Motor neuron (in vitro differentiated cells): ENCODE measurements around the gene PTPRN. TPM values are rescaled to one million over a fixed set of nuclear protein-coding genes. Genes with fewer than 3 reads are reported as not detected.

ENCODE experiments used
- ATAC-seq, 8 experiments: fragments of 200-7000 bp; cut with Tn5 transposase; replicated peaks in 6 of 8; 2 replicates each; pipeline ENCODE4 v1.8.0; 2021; ENCODE audit warnings: mild to moderate bottlenecking in 8 of 8, moderate library complexity in 8 of 8
- H3K27ac ChIP-seq, 2 donors: fragments of 250-450 bp; sonication (Bioruptor Pico); 2 replicates each; pipeline ENCODE4 v1.9.0; 2021; ENCODE audit warnings: antibody characterized with exemption in 2 of 2, mild to moderate bottlenecking in 2 of 2, moderate library complexity in 1 of 2
- H3K4me1 ChIP-seq, 2 donors: fragments of 250-450 bp; sonication (Bioruptor Pico); replicated peaks in 1 of 2; 2 replicates each; pipeline ENCODE4 v1.6.1; 2021; ENCODE audit warnings: antibody characterized with exemption in 2 of 2, mild to moderate bottlenecking in 2 of 2, moderate library complexity in 1 of 2
- H3K4me3 ChIP-seq, 5 donors: fragments of 250-450 bp; sonication (Bioruptor Pico); 2 replicates each; pipeline ENCODE4 v1.9.0; 2021; ENCODE audit warnings: antibody characterized with exemption in 5 of 5, mild to moderate bottlenecking in 5 of 5, moderate library complexity in 4 of 5
- WGBS, 10 experiments: fragments of 450-650 bp; shearing (Covaris generic); methylation state at CpG; one replicate each; pipeline ENCODE4 v1.0.0; 2022; 5-methylcytosine and 5-hydroxymethylcytosine counted together
- in situ Hi-C, 9 experiments: fragments of 400-800 bp; cut with MboI; loops; one replicate each; pipeline ENCODE4 v1.15.0; 2021; ENCODE audit warnings: low sequenced_read_pairs in 9 of 9, low pct_unique_long_range_greater_than_20kb in 2 of 9; ENCODE audit not compliant: unreplicated experiment in 9 of 9
- total RNA-seq, 8 experiments: library from RNA; unstranded; fragments of 300-600 nt; gene quantifications; 2 replicates each; pipeline versions ENCODE4 v1.2.3 to v1.2.4, GENCODE V29; 2022

Gene PTPRN
- total RNA-seq, 8 experiments from 2014 or later, result 0.92 to 159 (median 15.3) TPM

- in situ Hi-C loops, result no loop called here
- no peak overlapping the region for H3K27ac ChIP-seq
- ATAC-seq, result no peak
- WGBS, 10 experiments, result 0 to 100% (median 80%) methylated on average over 1 to 2 of the region's 6 CpGs; no CpG with 5 or more reads in 7 of the 10 experiments
- H3K4me1 ChIP-seq, result peaks cover 2 to 15% of the 10 kb centered on the region in 2 donors
- no peak overlapping the region for H3K4me3 ChIP-seq
These were observed 9.8 kb downstream of the PTPRN start for GRCh38 chr2:219299372-219299760.

- in situ Hi-C loops, result no loop called here
- Histone ChIP-seq H3K4me1 (peaks cover 2 to 20% of the 10 kb centered on the region in 2 donors), H3K4me3 (no peak overlapping the region), H3K27ac (no peak overlapping the region)
- peak; percentile 52 to 71 (median 61) for ATAC-seq
- 0 to 100% (median 13%) methylated on average over 1 to 11 of the region's 15 CpGs; no CpG with 5 or more reads in 2 of the 10 experiments for WGBS, 10 experiments
These were observed 10.3 kb downstream of the PTPRN start for GRCh38 chr2:219298759-219299371.

- ATAC-seq, result no peak
- in situ Hi-C loops, result no loop called here
- H3K4me1 ChIP-seq, result peaks cover 2 to 20% of the 10 kb centered on the region in 2 donors
- no peak overlapping the region for H3K4me3 ChIP-seq
- no peak overlapping the region for H3K27ac ChIP-seq
- 10 to 100% (median 90%) methylated on average over 1 to 7 of the region's 14 CpGs; no CpG with 5 or more reads in 3 of the 10 experiments for WGBS, 10 experiments
These were observed 11.3 kb downstream of the PTPRN start for GRCh38 chr2:219297766-219298456.

DNA sequence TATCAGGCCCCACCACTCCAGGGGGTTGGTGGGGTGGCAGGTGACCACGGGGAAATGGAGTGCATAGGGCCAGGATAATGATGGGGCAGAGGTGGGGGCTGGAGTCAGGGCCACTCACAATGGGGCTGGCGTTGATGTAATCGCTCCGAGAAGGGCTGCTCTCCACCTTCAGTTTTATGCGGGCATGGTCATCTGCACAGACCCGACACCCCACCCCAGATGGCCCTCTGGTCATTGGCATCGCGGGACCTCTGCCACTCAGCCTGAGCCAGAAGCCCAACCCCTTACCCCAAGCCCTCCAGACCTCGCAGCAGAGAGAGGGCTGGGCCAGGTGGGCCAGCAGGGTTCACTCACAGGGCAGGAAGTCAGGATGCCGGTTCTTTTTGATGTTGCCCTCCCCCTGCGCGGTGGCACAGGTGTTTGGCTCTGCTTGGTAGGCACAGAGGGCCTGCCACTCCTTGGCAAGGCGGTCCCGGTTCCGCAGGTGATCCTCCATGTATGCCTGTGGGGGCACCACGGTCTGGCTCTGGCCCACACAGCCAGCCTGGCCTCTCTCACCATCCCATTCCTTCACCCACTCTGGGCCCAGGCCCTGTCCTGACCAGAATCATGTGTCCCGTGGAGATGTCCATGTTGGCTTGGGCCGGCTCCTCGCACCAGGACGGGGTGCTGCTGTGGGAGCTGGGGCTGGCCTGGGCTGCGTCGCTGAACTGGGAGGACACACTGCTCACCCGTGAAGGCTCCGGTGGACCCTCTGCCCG is 12.4 kb downstream of the PTPRN start:
- ATAC-seq, result no peak
- 20 to 100% (median 90%) methylated on average over 1 to 4 of the region's 25 CpGs; no CpG with 5 or more reads in 6 of the 10 experiments for WGBS, 10 experiments
- Histone ChIP-seq H3K27ac (no peak overlapping the region), H3K4me1 (peaks cover 2 to 20% of the 10 kb centered on the region in 2 donors), H3K4me3 (no peak overlapping the region)
- in situ Hi-C loops, result no loop called here

GRCh38 chr2:219296142-219296541 is 13.1 kb downstream of the PTPRN start:
- WGBS, 10 experiments, result 20 to 90% (median 79%) methylated on average over 1 to 3 of the region's 14 CpGs; no CpG with 5 or more reads in 7 of the 10 experiments
- in situ Hi-C loops, result no loop called here
- H3K4me1 ChIP-seq, result peaks cover 2 to 20% of the 10 kb centered on the region in 2 donors
- no peak for ATAC-seq
- H3K27ac ChIP-seq, result no peak overlapping the region
- H3K4me3 ChIP-seq, result no peak overlapping the region

GRCh38 chr2:219294356-219295351 is 14.5 kb downstream of the PTPRN start:
- in situ Hi-C loops, result no loop called here
- Histone ChIP-seq H3K4me1 (peaks cover 2 to 15% of the 10 kb centered on the region in 2 donors), H3K4me3 (peak overlapping the region; percentile 28 to 43 (median 37)), H3K27ac (no peak overlapping the region)
- WGBS, 10 experiments, result 20 to 77% (median 60%) methylated on average over 1 to 23 of the region's 67 CpGs; no CpG with 5 or more reads in 1 of the 10 experiments
- ATAC-seq, result peak; percentile 74 to 88 (median 83)

- 54 to 93% (median 76%) methylated on average over 1 to 4 of the region's 5 CpGs; no CpG with 5 or more reads in 5 of the 10 experiments for WGBS, 10 experiments
- no peak overlapping the region for H3K4me3 ChIP-seq
- in situ Hi-C loops, result no loop called here
- peaks cover 2 to 8% of the 10 kb centered on the region in 2 donors for H3K4me1 ChIP-seq
- no peak overlapping the region for H3K27ac ChIP-seq
- no peak for ATAC-seq
These were observed 15.4 kb downstream of the PTPRN start for GRCh38 chr2:219293736-219294231.

GRCh38 chr2:219292616-219293015 is 16.6 kb downstream of the PTPRN start:
- no peak overlapping the region for H3K4me3 ChIP-seq
- WGBS, 10 experiments, result 71 to 100% (median 92%) methylated on average over 1 to 8 of the region's 9 CpGs; no CpG with 5 or more reads in 3 of the 10 experiments
- no peak overlapping the region for H3K27ac ChIP-seq
- ATAC-seq, result no peak
- in situ Hi-C loops, result no loop called here
- peaks cover 2 to 8% of the 10 kb centered on the region in 2 donors for H3K4me1 ChIP-seq

- in situ Hi-C loops, result no loop called here
- Histone ChIP-seq H3K27ac (no peak overlapping the region), H3K4me3 (no peak overlapping the region), H3K4me1 (peaks cover 2 to 8% of the 10 kb centered on the region in 2 donors)
- ATAC-seq, result no peak
- WGBS, 10 experiments, result 50 to 100% (median 77%) methylated on average over 1 to 3 of the region's 4 CpGs; no CpG with 5 or more reads in 5 of the 10 experiments
These were observed 17.2 kb downstream of the PTPRN start for GRCh38 chr2:219291910-219292490.

DNA sequence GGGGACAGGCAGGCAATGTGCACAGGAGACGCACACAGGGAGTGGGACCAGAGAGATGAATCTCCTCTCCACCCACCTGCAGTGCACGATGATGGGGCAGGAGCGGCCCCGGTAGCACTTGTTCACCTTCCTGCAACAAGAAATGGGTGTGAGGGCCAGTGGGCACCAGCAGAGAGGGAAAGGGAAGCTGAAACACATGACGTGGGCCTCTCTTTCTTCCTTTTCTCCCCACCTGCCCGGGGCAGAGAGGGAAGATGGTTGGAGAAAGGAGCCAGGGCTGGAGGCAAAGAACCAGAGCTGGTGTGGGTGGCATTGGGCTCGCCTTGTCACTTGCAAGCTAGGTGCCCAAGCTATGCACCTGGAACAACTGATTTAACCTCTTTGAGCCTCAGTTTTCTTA is 17.8 kb downstream of the PTPRN start:
- Histone ChIP-seq H3K27ac (no peak overlapping the region), H3K4me3 (no peak overlapping the region), H3K4me1 (peaks cover 2 to 9% of the 10 kb centered on the region in 2 donors)
- no peak for ATAC-seq
- in situ Hi-C loops, result no loop called here
- 40 to 95% (median 58%) methylated on average over 1 to 5 of the region's 7 CpGs; no CpG with 5 or more reads in 4 of the 10 experiments for WGBS, 10 experiments

DNA sequence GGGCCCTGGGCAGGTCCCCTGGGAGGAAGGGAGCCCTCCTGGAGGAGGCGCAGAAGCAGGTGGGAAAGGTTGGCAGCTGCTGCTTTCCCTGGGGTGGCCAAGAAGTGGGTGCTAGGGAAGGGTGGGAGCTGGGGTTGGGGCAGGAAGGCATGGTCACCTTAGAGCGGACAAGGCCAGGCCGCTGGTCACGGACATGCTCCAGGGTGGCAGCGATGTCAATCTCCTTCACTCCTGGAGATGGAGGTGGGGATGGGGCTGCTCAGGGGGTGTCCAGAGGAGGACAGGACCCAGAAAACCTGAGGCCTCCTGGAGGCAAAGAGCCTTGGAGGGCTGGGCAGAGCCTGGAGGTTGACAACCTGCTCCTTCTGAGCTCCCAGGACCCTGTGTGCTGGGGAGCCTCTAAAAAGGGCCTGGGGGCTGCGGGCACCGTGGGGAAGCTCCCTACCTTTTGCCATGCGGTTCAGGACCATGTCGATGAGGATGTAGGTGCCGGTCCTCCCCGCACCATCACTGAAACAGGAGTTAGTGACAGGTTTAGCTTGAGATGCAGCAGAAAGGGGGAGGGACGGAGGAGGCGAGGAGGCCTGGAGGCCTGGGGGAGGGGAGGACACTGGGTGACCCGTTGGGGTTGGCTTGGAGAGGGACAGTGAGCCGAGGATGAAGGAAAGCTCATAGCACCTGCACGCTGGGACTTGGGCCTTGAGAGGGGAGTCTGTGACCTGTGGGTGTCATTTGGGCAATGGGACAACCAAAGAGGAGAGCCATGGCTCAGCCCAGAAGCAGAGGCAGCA is 18.6 kb downstream of the PTPRN start:
- in situ Hi-C loops, result no loop called here
- Histone ChIP-seq H3K4me1 (peaks cover 2 to 13% of the 10 kb centered on the region in 2 donors), H3K27ac (no peak overlapping the region), H3K4me3 (no peak overlapping the region)
- WGBS, 10 experiments, result 67 to 84% (median 80%) methylated on average over 6 to 9 of the region's 16 CpGs; no CpG with 5 or more reads in 7 of the 10 experiments
- no peak for ATAC-seq
